Lower leg skin (tissue), 4 donors: ENCODE data around the gene MAJIN. TPM values are rescaled to one million over a fixed set of nuclear protein-coding genes. Genes with fewer than 3 reads are reported as not detected.

Experiments used
- DNase-seq, 2 donors: peaks; one replicate each; pipeline ENCODE4 v3.0.0-alpha.2; 2019; ENCODE audit warnings: low spot score in 2 of 2
- H3K4me3 ChIP-seq: fragments of 200-600 bp; sonication (generic); 2 replicates; pipeline ENCODE4 v1.5.1; 2017; ENCODE audit warnings: mild to moderate bottlenecking, low read depth; ENCODE audit not compliant: poor library complexity, severe bottlenecking
- CTCF ChIP-seq, 3 donors: fragments of 450-650 bp; IDR thresholded peaks; one replicate each; pipeline ENCODE4 v1.5.1; 2016; ENCODE audit warnings: antibody characterized with exemption in 3 of 3, mild to moderate bottlenecking in 3 of 3, moderate library complexity in 2 of 3
- POLR2A ChIP-seq, 2 donors: fragments of 450-650 bp; IDR thresholded peaks; one replicate each; pipeline ENCODE4 v1.6.1; 2016 to 2017; ENCODE audit warnings: antibody characterized with exemption in 2 of 2, mild to moderate bottlenecking in 1 of 2, moderate library complexity in 1 of 2
- WGBS, 2 donors: methylation state at CpG; one replicate each; pipeline ENCODE4 v1.1.5; 2018; 5-methylcytosine and 5-hydroxymethylcytosine counted together
- intact Hi-C: fragments of 100-400 bp; cut with DNase I; formaldehyde crosslinking; loops from one replicate; pipeline ENCODE4 v1.15.0; 2023; ENCODE audit warnings: low total_unique reads
- total RNA-seq, 4 donors: library from RNA; depleted of rRNA; stranded (reverse); fragments of >200 nt; gene quantifications; one replicate each; pipeline ENCODE4 v1.1.0, GENCODE V29; 2016

The MAJIN gene
- total RNA-seq, 4 donors from 2014 or later: not detected

GRCh38 chr11:64898541-64898940, 73.4 kb downstream of the MAJIN start:
- TF ChIP-seq POLR2A (IDR thresholded peaks at IDR 0.05) (no peak), CTCF (IDR thresholded peaks at IDR 0.05) (no peak)
- H3K4me3 ChIP-seq: no peak overlapping the region
- DNase-seq: no peak
- WGBS, 2 donors: 94 to 95% methylated on average over 19 of the region's 19 CpGs
- intact Hi-C loops: no loop called here

- intact Hi-C loops: no loop called here
- 92 to 94% methylated on average over 9 of the region's 9 CpGs for WGBS, 2 donors
- no peak overlapping the region for H3K4me3 ChIP-seq
- DNase-seq: no peak
- TF ChIP-seq POLR2A (IDR thresholded peaks at IDR 0.05) (no peak), CTCF (IDR thresholded peaks at IDR 0.05) (no peak)
Measured at GRCh38 chr11:64898076-64898445, 73.8 kb downstream of the MAJIN start.

- DNase-seq: no peak
- 91% methylated on average over 11 to 19 of the region's 19 CpGs for WGBS, 2 donors
- H3K4me3 ChIP-seq: no peak overlapping the region
- intact Hi-C loops: no loop called here
- TF ChIP-seq CTCF (IDR thresholded peaks at IDR 0.05) (no peak), POLR2A (IDR thresholded peaks at IDR 0.05) (no peak)
Measured at GRCh38 chr11:64897381-64898075, 74.4 kb downstream of the MAJIN start.

- intact Hi-C loops: no loop called here
- TF ChIP-seq CTCF (IDR thresholded peaks at IDR 0.05): no peak
- TF ChIP-seq POLR2A (IDR thresholded peaks at IDR 0.05): no peak
- DNase-seq: no peak
- WGBS, 2 donors: 72 to 90% methylated on average over 12 to 14 of the region's 14 CpGs
- no peak overlapping the region for H3K4me3 ChIP-seq
Measured at GRCh38 chr11:64896448-64897022, 75.4 kb downstream of the MAJIN start.

GRCh38 chr11:64894812-64895452, 77.0 kb downstream of the MAJIN start:
- WGBS, 2 donors: 85 to 90% methylated on average over 29 to 31 of the region's 39 CpGs
- no peak overlapping the region for H3K4me3 ChIP-seq
- TF ChIP-seq CTCF (IDR thresholded peaks at IDR 0.05): no peak
- TF ChIP-seq POLR2A (IDR thresholded peaks at IDR 0.05): no peak
- intact Hi-C loops: loop anchor here (5.0 kb wide), 1 partner anchor 48 kb away; no protein-coding TSS in a partner anchor
- no peak for DNase-seq
